H1 (cell line): Measurements from ENCODE around the gene TMEM245. TPM values are rescaled to one million over a fixed set of nuclear protein-coding genes. Genes with fewer than 3 reads are reported as not detected.

Experiments
- CTCF ChIA-PET: fragments of 300-600 bp; sonication (Branson Sonifier 250); formaldehyde crosslinking; loops from one replicate; lab custom pipeline; 2021; ENCODE audit not compliant: partially characterized antibody; lab: Charles Lee
- POLR2A ChIA-PET: fragments of 300-600 bp; sonication (Branson Sonifier 250); formaldehyde crosslinking; loops from one replicate; lab custom pipeline; 2021; ENCODE audit warnings: inconsistent platforms; ENCODE audit not compliant: partially characterized antibody; lab: Charles Lee
- DNase-seq, 2 experiments: peaks; one replicate each; pipeline versions ENCODE4 v3.0.0 to v3.0.0-alpha.2; 2010 to 2022; ENCODE audit warnings: low spot score in 2 of 2, low read depth in 1 of 2, mixed read lengths in 1 of 2
- FAIRE-seq: peaks from 2 replicates; lab custom pipeline; 2011; peaks lifted over from hg19 to GRCh38; lab: Jason Lieb, UNC
- H2AFZ ChIP-seq: 2 replicates; pipeline ENCODE4 v1.8.1; 2012; ENCODE audit warnings: low read length, inconsistent platforms
- H2AK5ac ChIP-seq: 2 replicates; pipeline ENCODE4 v1.6.1; 2013; ENCODE audit warnings: low read depth, low read length
- H2BK120ac ChIP-seq: replicated peaks from 2 replicates; pipeline ENCODE3; 2013; ENCODE audit warnings: low read depth, low read length, inconsistent platforms
- H2BK12ac ChIP-seq: 2 replicates; pipeline ENCODE4 v1.6.1; 2013; ENCODE audit warnings: low read depth, low read length
- H2BK15ac ChIP-seq: 2 replicates; pipeline ENCODE4 v1.6.1; 2013; ENCODE audit warnings: low read length
- H2BK20ac ChIP-seq: 2 replicates; pipeline ENCODE4 v1.6.1; 2013; ENCODE audit warnings: low read length
- H2BK5ac ChIP-seq: 2 replicates; pipeline ENCODE4 v1.6.1; 2013; ENCODE audit warnings: low read depth, low read length
- H3K14ac ChIP-seq: 2 replicates; pipeline ENCODE4 v1.6.1; 2013; ENCODE audit warnings: inconsistent platforms; ENCODE audit not compliant: insufficient read length
- H3K18ac ChIP-seq: 2 replicates; pipeline ENCODE4 v1.6.1; 2013; ENCODE audit warnings: low read length; ENCODE audit errors: extremely low read depth
- H3K23ac ChIP-seq: 2 replicates; pipeline ENCODE4 v1.6.1; 2013; ENCODE audit warnings: inconsistent platforms; ENCODE audit not compliant: insufficient read length
- H3K23me2 ChIP-seq: 2 replicates; pipeline ENCODE4 v1.6.1; 2013; ENCODE audit warnings: low read depth, low read length
- H3K27ac ChIP-seq: 2 replicates; pipeline ENCODE4 v1.6.1; 2011; ENCODE audit warnings: low read depth, low read length, inconsistent platforms
- H3K27me3 ChIP-seq, 4 experiments: replicated peaks in 1 of 4; 1 replicate in 1 of 4; 2 replicates in 3 of 4; pipeline versions ENCODE4 v1.6.1 to v1.8.1; 2011 to 2013; ENCODE audit warnings: low read length in 3 of 4, mild to moderate bottlenecking in 3 of 4, inconsistent platforms in 2 of 4, mixed read lengths in 2 of 4, moderate library complexity in 1 of 4; ENCODE audit not compliant: control insufficient read depth in 3 of 4, insufficient read depth in 3 of 4; ENCODE audit errors: extremely low read depth in 1 of 4
- H3K36me3 ChIP-seq, 4 experiments: 2 replicates each; pipeline versions ENCODE4 v1.6.1 to v1.8.1; 2011 to 2013; ENCODE audit warnings: mild to moderate bottlenecking in 4 of 4, low read length in 3 of 4, moderate library complexity in 2 of 4, control low read depth in 1 of 4, inconsistent platforms in 1 of 4; ENCODE audit not compliant: insufficient read depth in 4 of 4, control insufficient read depth in 2 of 4
- H3K4ac ChIP-seq: replicated peaks from 2 replicates; pipeline ENCODE3; 2013; ENCODE audit warnings: low read length, low read depth, mixed read lengths, inconsistent platforms; ENCODE audit not compliant: insufficient read length
- H3K4me1 ChIP-seq, 4 experiments: replicated peaks in 1 of 4; 1 replicate in 1 of 4; 2 replicates in 3 of 4; pipeline versions ENCODE4 v1.6.1 to v1.8.1; 2011 to 2013; ENCODE audit warnings: low read length in 3 of 4, inconsistent platforms in 2 of 4, mixed read lengths in 1 of 4; ENCODE audit not compliant: insufficient read depth in 4 of 4, control insufficient read depth in 3 of 4
- H3K4me2 ChIP-seq, 2 experiments: 2 replicates each; pipeline versions ENCODE4 v1.6.1 to v1.8.1; 2011 to 2013; ENCODE audit warnings: low read depth in 2 of 2, low read length in 2 of 2, control low read depth in 1 of 2, inconsistent platforms in 1 of 2, mild to moderate bottlenecking in 1 of 2; ENCODE audit not compliant: insufficient read depth in 1 of 2
- H3K4me3 ChIP-seq, 4 experiments: fragments of 200-600, 300-600 bp in 1 of 4; sonication (generic), shearing (Covaris generic), sonication (Bioruptor Twin) in 1 of 4; 2 replicates each; pipeline versions ENCODE4 v1.5.1 to v1.8.1; 2011 to 2016; ENCODE audit warnings: low read length in 4 of 4, low read depth in 3 of 4, control low read depth in 2 of 4, inconsistent platforms in 2 of 4, mild to moderate bottlenecking in 2 of 4, mixed read lengths in 1 of 4, moderate library complexity in 1 of 4; ENCODE audit not compliant: insufficient read depth in 2 of 4; ENCODE audit errors: extremely low read depth in 1 of 4
- H3K56ac ChIP-seq: replicated peaks from 2 replicates; pipeline ENCODE3; 2013; ENCODE audit warnings: low read depth, mild to moderate bottlenecking, mixed read lengths, low read length, inconsistent platforms; ENCODE audit not compliant: insufficient read length
- H3K79me1 ChIP-seq: 2 replicates; pipeline ENCODE4 v1.6.1; 2013; ENCODE audit warnings: low read depth, low read length, control low read depth
- H3K79me2 ChIP-seq, 2 experiments: 2 replicates each; pipeline versions ENCODE4 v1.6.1 to v1.8.1; 2012 to 2013; ENCODE audit warnings: low read length in 2 of 2, mild to moderate bottlenecking in 2 of 2, inconsistent platforms in 1 of 2; ENCODE audit not compliant: insufficient read depth in 2 of 2, control insufficient read depth in 1 of 2
- H3K9ac ChIP-seq, 4 experiments: replicated peaks in 1 of 4; 1 replicate in 1 of 4; 2 replicates in 3 of 4; pipeline versions ENCODE4 v1.6.1 to v1.8.1; 2011 to 2013; ENCODE audit warnings: low read depth in 3 of 4, low read length in 3 of 4, control low read depth in 2 of 4, mild to moderate bottlenecking in 2 of 4, moderate library complexity in 2 of 4, inconsistent platforms in 1 of 4; ENCODE audit errors: extremely low read depth in 1 of 4
- H3K9me3 ChIP-seq, 2 experiments: 2 replicates each; pipeline versions ENCODE4 v1.6.1 to v1.8.1; 2012 to 2013; ENCODE audit warnings: mild to moderate bottlenecking in 2 of 2, moderate library complexity in 2 of 2, control low read depth in 1 of 2, inconsistent platforms in 1 of 2, low read depth in 1 of 2, low read length in 1 of 2, mixed read lengths in 1 of 2; ENCODE audit not compliant: insufficient read depth in 2 of 2
- H4K20me1 ChIP-seq, 2 experiments: replicated peaks in 1 of 2; 2 replicates each; pipeline versions ENCODE3 to v1.8.1; 2011 to 2013; ENCODE audit warnings: inconsistent platforms in 2 of 2, low read length in 2 of 2, mild to moderate bottlenecking in 1 of 2; ENCODE audit not compliant: insufficient read depth in 2 of 2, control insufficient read depth in 1 of 2
- H4K5ac ChIP-seq: 2 replicates; pipeline ENCODE4 v1.6.1; 2013; ENCODE audit warnings: low read length, low read depth, mixed read lengths, inconsistent platforms; ENCODE audit not compliant: insufficient read length
- H4K8ac ChIP-seq: 2 replicates; pipeline ENCODE4 v1.8.0; 2013; ENCODE audit warnings: mild to moderate bottlenecking, moderate library complexity, low read length, inconsistent platforms; ENCODE audit not compliant: insufficient read depth; ENCODE audit errors: extremely low read depth
- H4K91ac ChIP-seq: replicated peaks from 2 replicates; pipeline ENCODE3; 2013; ENCODE audit warnings: low read length, mixed read lengths, inconsistent platforms; ENCODE audit not compliant: insufficient read length
- BACH1 ChIP-seq: IDR thresholded peaks from 2 replicates; pipeline ENCODE4 v1.6.1; 2012; ENCODE audit warnings: low read length, improper control_type of control experiment
- CHD2 ChIP-seq: IDR thresholded peaks from 2 replicates; pipeline ENCODE4 v1.6.1; 2012; ENCODE audit warnings: low read length, improper control_type of control experiment
- CREB1 ChIP-seq: IDR thresholded peaks from 2 replicates; pipeline ENCODE4 v1.6.1; 2012; ENCODE audit warnings: inconsistent platforms
- CTBP2 ChIP-seq: IDR thresholded peaks from 2 replicates; pipeline ENCODE4 v1.7.0; 2011; ENCODE audit warnings: borderline replicate concordance, mild to moderate bottlenecking, moderate library complexity, mixed read lengths, low read length; ENCODE audit not compliant: insufficient read depth, insufficient read length
- NRF1 ChIP-seq: IDR thresholded peaks from 2 replicates; pipeline ENCODE4 v1.6.1; 2011; ENCODE audit warnings: mild to moderate bottlenecking, low read depth, low read length, improper control_type of control experiment
- SP2 ChIP-seq: IDR thresholded peaks from 2 replicates; pipeline ENCODE4 v1.6.1; 2012; ENCODE audit warnings: mild to moderate bottlenecking, low read length, inconsistent platforms
- SP4 ChIP-seq: IDR thresholded peaks from 2 replicates; pipeline ENCODE4 v1.6.1; 2012; ENCODE audit warnings: low read length, inconsistent platforms
- USF2 ChIP-seq: IDR thresholded peaks from 2 replicates; pipeline ENCODE4 v1.6.1; 2011; ENCODE audit warnings: low read length, improper control_type of control experiment
- YY1 ChIP-seq: IDR thresholded peaks from 2 replicates; pipeline ENCODE4 v1.6.1; 2011; ENCODE audit warnings: low read depth, mild to moderate bottlenecking, low read length
- WGBS, 2 experiments: shearing (Covaris generic) in 1 of 2; methylation state at CpG; one replicate each; pipeline versions ENCODE4 v1.1.6 to v1.1.7; 2013 to 2015; ENCODE audit warnings: low lambda C conversion rate in 2 of 2, mixed read lengths in 2 of 2, inconsistent platforms in 1 of 2, low coverage in 1 of 2, missing lambda C conversion rate in 1 of 2; ENCODE audit not compliant: insufficient replicate concordance in 2 of 2, insufficient coverage in 1 of 2, insufficient read length in 1 of 2; ENCODE audit errors: extremely low coverage in 1 of 2, missing lambda C conversion rate in 1 of 2; 5-methylcytosine and 5-hydroxymethylcytosine counted together
- polyA plus RNA-seq, 7 experiments: library from polyadenylated mRNA; depleted of rRNA in 3 of 7; stranded (reverse) in 5 of 7; unstranded in 2 of 7; fragments of >200 nt in 5 of 7; fragments of 200-250 nt in 2 of 7; gene quantifications; 1 replicate in 5 of 7; 2 replicates in 1 of 7; 4 replicates in 1 of 7; pipeline versions ENCODE4 v1.2.1 to v1.2.3, GENCODE V29; 2011 to 2013; ENCODE audit warnings: missing spikeins in 2 of 7, mixed read lengths in 2 of 7
- total RNA-seq: library from RNA; stranded (reverse); fragmentation: NEBNext Ultra II Directional; extraction: Animal tissue kit (Norgen Biotek cat#: 25700); gene quantifications from 2 replicates; pipeline ENCODE4 v1.2.1, GENCODE V29; 2021

The TMEM245 gene
- total and polyA plus RNA-seq, 2 of the 8 experiments (the other 6 are each of a cell fraction or from before 2014, with no cell fraction given), result 44.3 to 45.8 TPM

GRCh38 chr9:109019420-109019819, 100.3 kb downstream of the TMEM245 start:
- Histone ChIP-seq H3K56ac (no peak overlapping the region), H4K91ac (no peak overlapping the region), H3K9me3 (no peaks in the 10 kb centered on the region), H4K5ac (no peak overlapping the region), H2BK15ac (no peak overlapping the region), H3K27me3 (no peaks in the 10 kb centered on the region), H3K23me2 (no peaks in the 10 kb centered on the region), H3K14ac (no peak overlapping the region), H3K79me2 (0 out of 4 replicates have a peak, but pooled peaks cover 0 to 2% of the 10 kb centered on the region in 2 experiments), H3K4ac (no peak overlapping the region), H2BK20ac (no peak overlapping the region), H3K36me3 (peaks cover 0 to 15% (median 9%) of the 10 kb centered on the region in 4 experiments; a peak in 4 of 8 replicates), H3K9ac (no peak overlapping the region), H3K4me3 (no peak overlapping the region), H4K20me1 (peaks cover 0 to 1% of the 10 kb centered on the region in 2 experiments), H3K18ac (no peak overlapping the region), H2BK120ac (no peak overlapping the region), H3K23ac (no peak overlapping the region), H3K4me1 (no peaks in the 10 kb centered on the region; a peak in 1 of 7 replicates), H2AFZ (no peak overlapping the region), H2BK12ac (no peak overlapping the region), H3K27ac (no peak overlapping the region), H3K79me1 (no peaks in the 10 kb centered on the region; the same call in 1 of the 2 replicates), H2AK5ac (no peak overlapping the region), H3K4me2 (no peak overlapping the region), H4K8ac (no peak overlapping the region), H2BK5ac (no peak overlapping the region)
- DNase-seq, result no peak
- POLR2A ChIA-PET, result interaction anchor here (1.0 kb wide), 1 partner anchor 9 kb away, joined by 3 read pairs; no protein-coding TSS in a partner anchor
- CTCF ChIA-PET, result interaction anchor here (1.3 to 1.6 kb wide), 3 partner anchors 9 to 14 kb away, joined by 3 read pairs; no protein-coding TSS in a partner anchor
- no peak for FAIRE-seq
- 97% methylated on average over 3 of the region's 3 CpGs; no CpG with 5 or more reads in 1 of the 2 experiments for WGBS, 2 experiments
- TF ChIP-seq CHD2, result no peak
- TF ChIP-seq CTBP2, result no peak
- no peak for TF ChIP-seq SP2
- TF ChIP-seq BACH1, result no peak
- TF ChIP-seq USF2, result no peak
- no peak for TF ChIP-seq NRF1
- TF ChIP-seq SP4, result no peak
- no peak for TF ChIP-seq YY1
- TF ChIP-seq CREB1, result no peak
